NOMO-1 treated with dmso at 0.1 percent for 144 hours (cell line): Measurements from ENCODE around the gene C13orf42.
A peak's percentile ranks its signal among the peaks of the same experiment; 100 is the strongest.
"Not testable (repeated sequence)": the region's sequence is repeated elsewhere in the genome, so short reads cannot be mapped to it uniquely, and the experiment has no call there.

Source experiments
- DNase-seq: peaks from one replicate; lab custom pipeline; 2025; ENCODE audit not compliant: unreplicated experiment; lab: John Stamatoyannopoulos, UW

The C13orf42 gene

DNA sequence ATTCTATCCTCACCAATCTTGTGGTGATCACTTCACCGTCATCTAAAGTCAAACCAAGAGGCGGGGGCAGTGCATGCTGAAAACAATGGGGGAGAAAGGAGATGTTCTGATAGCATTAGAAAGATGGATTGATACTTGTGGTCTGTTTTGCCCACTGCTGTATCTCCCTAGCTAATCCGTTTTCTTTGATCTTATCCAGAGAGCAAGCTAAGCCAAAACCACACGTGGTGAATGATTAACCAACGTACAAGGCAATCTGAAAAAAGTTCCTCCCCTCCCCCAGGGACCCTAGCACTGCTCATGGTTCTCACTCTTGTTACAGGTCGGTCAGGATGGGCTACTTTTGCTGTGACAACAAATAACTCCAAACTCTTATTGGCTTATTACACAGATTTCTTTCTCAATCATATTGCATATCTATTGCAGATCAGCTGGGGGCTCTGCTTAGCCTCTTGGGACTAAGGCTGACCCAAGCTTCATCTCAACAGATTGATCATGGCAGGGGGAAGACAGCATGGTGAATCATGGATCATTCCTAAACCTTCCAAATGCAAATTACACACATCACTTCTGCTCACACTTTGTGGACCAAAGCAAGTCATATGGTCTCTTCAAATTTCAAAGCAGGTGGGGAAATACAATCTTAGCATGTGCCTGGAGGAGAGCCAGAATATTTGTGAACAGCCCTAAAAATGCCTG, 11.9 kb upstream of the C13orf42 start:
- DNase-seq: no peak

- DNase-seq: not testable (repeated sequence)
Observed at GRCh38 chr13:51120873-51121272, 9.8 kb upstream of the C13orf42 start.

DNA sequence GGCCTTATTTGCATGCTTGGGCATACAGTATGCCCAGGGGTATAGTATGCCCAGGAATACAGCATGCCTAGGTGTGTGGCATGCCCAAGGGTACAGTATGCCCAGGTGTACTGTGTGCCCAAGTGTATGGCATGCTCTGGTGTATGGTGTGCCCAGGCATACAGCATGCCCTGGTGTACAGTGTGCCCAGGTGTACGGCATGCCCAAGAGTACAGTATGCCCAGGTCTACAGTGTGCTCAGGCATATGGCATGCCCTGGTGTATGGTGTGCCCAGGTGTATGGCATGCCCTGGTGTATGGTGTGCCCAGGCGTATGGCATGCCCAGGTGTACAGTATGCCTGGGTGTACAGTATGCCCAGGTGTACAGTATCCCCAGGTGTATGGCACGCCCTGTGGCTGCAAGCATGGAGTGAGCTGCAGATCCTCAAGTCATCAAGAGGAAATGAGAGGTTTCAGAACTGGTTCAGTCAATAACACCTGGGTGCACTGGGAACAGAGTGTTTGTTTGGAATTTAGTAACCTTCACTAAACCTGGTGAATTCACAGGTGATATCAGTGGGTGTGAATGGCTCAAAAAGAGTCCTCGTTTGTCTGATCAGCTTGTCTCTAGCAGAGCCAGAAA, 7.8 kb upstream of the C13orf42 start:
- DNase-seq: no peak

GRCh38 chr13:51113969-51114368, 2.9 kb upstream of the C13orf42 start:
- no peak for DNase-seq

DNA sequence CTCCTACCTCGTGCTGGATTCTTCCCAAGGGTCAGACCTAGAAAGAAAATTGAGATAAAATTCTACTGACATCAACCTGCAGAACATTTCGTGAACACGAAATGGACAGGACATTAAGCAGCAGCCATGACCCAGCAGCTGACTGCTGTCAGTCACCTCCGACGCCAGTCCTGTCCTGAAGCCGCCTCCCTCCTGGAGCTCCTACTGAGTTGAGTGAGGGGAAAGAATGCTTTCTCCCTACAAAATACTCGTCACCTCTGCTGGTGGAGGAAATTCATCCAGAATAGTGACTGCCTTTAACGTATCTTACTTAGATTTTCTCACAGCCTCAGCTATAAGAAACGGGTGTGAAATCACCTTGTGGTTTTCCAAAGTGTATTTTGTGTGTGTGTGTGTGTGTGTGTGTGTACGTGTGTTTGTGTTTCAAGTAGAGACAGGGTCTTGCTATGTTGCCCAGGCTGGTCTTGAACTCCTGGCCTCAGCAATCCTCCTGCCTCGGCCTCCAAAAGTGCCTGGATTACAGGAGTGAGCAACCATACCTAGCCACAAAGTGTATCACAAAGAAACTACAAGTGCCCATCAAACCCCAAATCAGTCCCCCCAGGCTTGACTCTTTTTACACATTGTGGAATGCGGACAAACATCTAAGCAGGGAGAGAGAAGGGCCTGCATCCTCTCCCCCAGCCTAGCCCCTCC, 2.3 kb upstream of the C13orf42 start:
- no peak for DNase-seq

- DNase-seq: no peak
Observed at GRCh38 chr13:51112771-51113170, 1.7 kb upstream of the C13orf42 start.

- DNase-seq: no peak
Observed at GRCh38 chr13:51111997-51112396, 923 bp upstream of the C13orf42 start.

GRCh38 chr13:51107996-51108395, 3.1 kb downstream of the C13orf42 start:
- DNase-seq: no peak

GRCh38 chr13:51105046-51105445, 6.0 kb downstream of the C13orf42 start:
- no peak for DNase-seq

- DNase-seq: no peak
Observed at GRCh38 chr13:51101636-51102235, 9.3 kb downstream of the C13orf42 start.

- DNase-seq: no peak
Observed at GRCh38 chr13:51097353-51098043, 13.6 kb downstream of the C13orf42 start.

- no peak for DNase-seq
Observed at GRCh38 chr13:51096131-51096530, 14.9 kb downstream of the C13orf42 start.

DNA sequence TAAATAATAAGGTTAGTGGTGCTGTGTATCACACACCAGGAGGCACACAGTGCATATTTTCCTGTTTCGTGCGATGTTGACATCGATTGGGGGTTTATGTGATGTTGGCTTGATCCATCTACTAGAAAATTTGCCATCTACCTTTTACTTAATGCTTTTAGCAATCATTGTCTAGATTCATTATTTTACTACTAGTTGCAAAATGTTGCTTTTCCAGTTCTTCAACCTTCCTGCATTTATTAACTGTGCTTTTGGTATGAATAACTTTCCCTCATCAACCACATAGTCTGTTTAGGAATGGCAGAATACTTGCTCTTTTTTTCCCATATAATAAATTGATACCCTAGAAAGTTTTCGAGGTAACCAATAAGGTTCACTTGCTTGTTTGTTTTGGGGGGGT, 17.5 kb downstream of the C13orf42 start:
- no peak for DNase-seq

GRCh38 chr13:51091839-51092238, 19.2 kb downstream of the C13orf42 start:
- no peak for DNase-seq

- no peak for DNase-seq
Observed at GRCh38 chr13:51083706-51084105, 27.4 kb downstream of the C13orf42 start.

DNA sequence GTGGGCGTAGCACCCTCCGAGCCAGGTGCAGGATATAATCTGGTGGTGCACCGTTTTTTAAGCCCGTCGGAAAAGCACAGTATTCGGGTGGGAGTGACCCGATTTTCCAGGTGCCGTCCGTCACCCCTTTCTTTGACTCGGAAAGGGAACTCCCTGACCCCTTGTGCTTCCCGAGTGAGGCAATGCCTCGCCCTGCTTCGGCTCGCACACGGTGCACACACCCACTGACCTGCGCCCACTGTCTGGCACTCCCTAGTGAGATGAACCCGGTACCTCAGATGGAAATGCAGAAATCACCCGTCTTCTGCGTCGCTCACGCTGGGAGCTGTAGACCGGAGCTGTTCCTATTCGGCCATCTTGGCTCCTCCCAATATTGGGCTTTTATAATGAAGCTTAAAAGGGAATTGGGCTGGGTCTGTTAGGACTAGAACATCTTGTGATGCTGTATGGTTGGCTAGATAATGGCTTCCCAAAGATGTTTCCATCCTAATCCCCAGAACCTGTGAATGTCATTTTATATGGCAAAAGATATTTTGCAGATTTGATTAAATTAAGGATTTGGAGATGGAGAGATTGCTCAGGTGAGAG, 30.5 kb downstream of the C13orf42 start:
- DNase-seq: not testable (repeated sequence)

GRCh38 chr13:51071493-51071892, 39.6 kb downstream of the C13orf42 start:
- no peak for DNase-seq

DNA sequence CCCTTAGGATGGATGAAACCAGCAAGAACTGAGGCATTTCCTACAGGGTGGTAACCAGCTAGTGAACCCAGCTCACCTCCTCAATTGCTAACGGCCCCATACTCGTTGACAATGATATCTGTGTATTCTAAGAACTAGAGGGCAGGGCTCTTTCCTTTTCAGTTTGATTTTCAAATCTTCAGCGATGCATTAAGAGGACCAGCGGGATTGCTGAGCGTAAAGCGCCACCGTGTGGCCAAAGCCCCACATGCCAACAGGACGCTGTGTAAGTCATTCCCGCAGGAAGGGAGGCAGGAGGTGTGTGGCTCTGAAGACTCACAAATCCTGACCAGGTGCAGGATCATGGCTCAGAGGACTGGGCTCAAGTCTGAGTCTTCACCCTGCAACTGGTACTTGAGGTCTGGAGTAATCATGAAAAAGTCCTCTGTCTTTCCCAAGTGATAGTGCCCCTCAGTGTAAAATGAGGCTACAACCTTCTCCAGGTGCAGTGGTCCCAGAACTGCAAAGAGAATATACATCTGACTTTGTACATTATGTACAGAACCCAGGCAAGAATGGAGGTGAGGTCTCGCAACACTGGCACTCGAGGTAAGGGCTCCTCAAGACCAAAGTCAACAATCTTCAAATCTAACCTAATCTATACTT, 40.9 kb downstream of the C13orf42 start:
- peak; percentile 38 for DNase-seq

DNA sequence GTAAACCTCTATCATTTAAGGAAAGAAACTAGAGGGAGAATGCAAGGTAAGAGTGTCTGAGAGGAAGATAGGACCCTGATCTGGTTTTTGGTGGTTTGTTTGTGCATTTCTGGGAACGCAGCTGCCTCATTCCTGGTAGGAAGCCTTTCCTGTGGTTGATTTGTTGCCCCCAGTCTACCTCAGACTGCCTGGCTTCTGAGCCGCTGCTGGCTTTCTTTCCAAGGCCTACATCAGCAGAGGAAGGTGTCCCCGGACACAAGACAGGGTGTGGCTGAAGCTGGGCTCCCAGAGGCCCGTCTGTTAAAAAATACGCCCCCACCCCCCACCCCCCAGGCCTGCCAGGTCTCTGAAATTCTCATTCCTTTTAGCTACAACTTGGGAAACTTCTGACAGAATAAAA, 42.6 kb downstream of the C13orf42 start:
- DNase-seq: no peak

GRCh38 chr13:51067706-51068105, 43.4 kb downstream of the C13orf42 start:
- DNase-seq: no peak
